Fibroblast of villous mesenchyme (primary cell): ENCODE measurements around the gene COL4A6. TPM values are rescaled to one million over a fixed set of nuclear protein-coding genes. Genes with fewer than 3 reads are reported as not detected.

Experiments used
- DNase-seq: peaks from one replicate; pipeline ENCODE4 v3.0.0-alpha.2; 2010; ENCODE audit warnings: low read depth
- H3K4me3 ChIP-seq: 2 replicates; pipeline ENCODE4 v1.5.1; 2011; ENCODE audit warnings: low read depth, mild to moderate bottlenecking, low read length
- total RNA-seq: library from RNA; depleted of rRNA; stranded (reverse); fragments of >200 nt; gene quantifications from 2 replicates; pipeline ENCODE4 v1.2.3, GENCODE V29; 2012
- TF ChIP-seq, protein P1 (sequence below): IDR thresholded peaks from 2 replicates; pipeline ENCODE4 v1.5.1; 2012; ENCODE audit warnings: low read depth, mild to moderate bottlenecking, low read length; ENCODE audit not compliant: insufficient read depth

Gene COL4A6
- total RNA-seq, 1 donor = 1.7 TPM

- DNase-seq = no peak
- no peak overlapping the region for H3K4me3 ChIP-seq
- TF ChIP-seq, protein P1, sequence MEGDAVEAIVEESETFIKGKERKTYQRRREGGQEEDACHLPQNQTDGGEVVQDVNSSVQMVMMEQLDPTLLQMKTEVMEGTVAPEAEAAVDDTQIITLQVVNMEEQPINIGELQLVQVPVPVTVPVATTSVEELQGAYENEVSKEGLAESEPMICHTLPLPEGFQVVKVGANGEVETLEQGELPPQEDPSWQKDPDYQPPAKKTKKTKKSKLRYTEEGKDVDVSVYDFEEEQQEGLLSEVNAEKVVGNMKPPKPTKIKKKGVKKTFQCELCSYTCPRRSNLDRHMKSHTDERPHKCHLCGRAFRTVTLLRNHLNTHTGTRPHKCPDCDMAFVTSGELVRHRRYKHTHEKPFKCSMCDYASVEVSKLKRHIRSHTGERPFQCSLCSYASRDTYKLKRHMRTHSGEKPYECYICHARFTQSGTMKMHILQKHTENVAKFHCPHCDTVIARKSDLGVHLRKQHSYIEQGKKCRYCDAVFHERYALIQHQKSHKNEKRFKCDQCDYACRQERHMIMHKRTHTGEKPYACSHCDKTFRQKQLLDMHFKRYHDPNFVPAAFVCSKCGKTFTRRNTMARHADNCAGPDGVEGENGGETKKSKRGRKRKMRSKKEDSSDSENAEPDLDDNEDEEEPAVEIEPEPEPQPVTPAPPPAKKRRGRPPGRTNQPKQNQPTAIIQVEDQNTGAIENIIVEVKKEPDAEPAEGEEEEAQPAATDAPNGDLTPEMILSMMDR = no peak
Observed at GRCh38 chrX:108159028-108159670, 279.1 kb downstream of the COL4A6 start.

DNA sequence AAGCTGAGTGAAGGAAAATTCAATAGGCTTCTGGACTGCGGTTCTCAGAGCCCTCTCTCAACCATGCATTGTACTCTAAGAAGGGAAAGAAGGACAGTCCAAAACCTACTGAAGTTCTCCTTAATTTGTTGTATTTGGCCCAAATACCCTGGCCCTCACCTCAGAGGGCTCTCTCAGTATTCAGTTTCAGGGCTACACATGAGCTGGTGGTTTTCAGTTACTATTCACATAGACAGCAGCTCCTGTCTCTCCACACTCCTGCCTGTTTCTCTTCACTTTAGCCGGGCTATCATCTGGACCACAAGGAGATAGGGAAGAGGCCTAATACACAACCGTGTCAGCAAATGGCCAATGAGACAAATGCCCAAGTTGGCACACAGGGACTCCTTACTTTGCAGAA, 280.6 kb downstream of the COL4A6 start:
- no peak overlapping the region for H3K4me3 ChIP-seq
- TF ChIP-seq, protein P1 = no peak
- DNase-seq = no peak

GRCh38 chrX:108156934-108157466, 281.2 kb downstream of the COL4A6 start:
- no peak for DNase-seq
- TF ChIP-seq, protein P1 = no peak
- H3K4me3 ChIP-seq = no peak overlapping the region

DNA sequence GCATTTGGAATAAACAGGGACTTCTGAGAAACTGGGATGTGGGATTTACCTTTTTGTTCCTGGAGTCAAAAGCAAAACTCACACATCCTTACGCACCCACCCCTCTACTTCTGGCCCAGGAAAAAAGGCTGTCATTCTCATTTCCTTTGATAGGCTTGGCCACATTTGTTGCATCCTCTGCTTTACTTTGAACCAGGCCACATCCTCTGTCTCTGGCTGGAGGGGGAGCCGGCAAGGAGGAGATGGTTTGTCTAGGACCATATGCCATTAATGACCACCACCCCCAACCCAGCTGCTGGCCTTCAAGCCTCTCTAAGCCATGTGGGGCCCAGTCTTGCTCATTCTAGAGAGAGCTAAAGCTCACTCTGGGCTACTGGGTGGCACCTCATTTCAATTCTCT, 282.1 kb downstream of the COL4A6 start:
- H3K4me3 ChIP-seq = no peak overlapping the region
- DNase-seq = no peak
- TF ChIP-seq, protein P1 = no peak

GRCh38 chrX:108148524-108148923, 289.7 kb downstream of the COL4A6 start:
- H3K4me3 ChIP-seq = no peak overlapping the region
- no peak for DNase-seq
- TF ChIP-seq, protein P1 = no peak

DNA sequence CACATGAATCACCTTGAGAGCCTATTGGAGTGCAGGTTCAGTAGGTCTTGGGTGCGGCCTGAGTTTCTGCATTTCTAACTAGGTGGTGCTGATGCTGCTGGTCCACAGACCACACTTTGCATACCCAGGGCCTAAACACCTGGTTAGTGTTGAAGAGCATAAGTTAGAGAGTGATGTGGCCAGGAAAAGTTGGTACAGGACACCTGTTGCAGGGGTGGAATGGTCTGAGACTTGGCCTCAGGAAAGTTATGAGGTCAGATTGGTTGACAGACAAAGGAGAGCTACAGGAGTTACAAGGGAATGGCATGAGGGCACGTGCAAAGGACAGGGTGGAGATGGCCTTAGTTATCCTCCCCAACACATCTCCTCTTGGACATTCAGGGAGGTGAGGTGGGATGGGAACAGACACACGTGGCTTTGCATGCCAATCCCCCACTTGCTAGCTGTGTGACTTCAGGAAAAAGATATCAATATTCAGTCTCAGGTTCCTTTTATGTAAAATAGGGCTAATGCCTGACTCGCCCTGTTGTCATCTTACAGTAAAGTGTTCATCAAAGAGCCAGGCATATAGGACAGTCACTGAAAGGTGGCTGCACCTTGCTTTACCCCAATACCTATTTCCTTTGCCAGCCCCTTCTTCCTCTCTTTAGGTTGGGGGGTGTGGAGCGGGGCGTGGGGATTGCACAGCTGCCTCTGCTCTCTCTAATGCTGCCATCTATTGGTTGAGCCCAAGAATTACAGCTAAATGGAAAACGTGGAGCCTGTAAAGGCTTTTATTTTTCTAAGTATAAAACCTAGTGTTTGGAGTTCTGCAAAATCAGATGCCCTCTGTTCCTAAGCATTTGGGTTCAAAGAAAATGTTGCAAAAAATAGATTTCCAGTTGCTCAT, 299.2 kb downstream of the COL4A6 start:
- TF ChIP-seq, protein P1 = peak; percentile 53
- no peak overlapping the region for H3K4me3 ChIP-seq
- DNase-seq = peak; percentile 10
